Mucosa of rectum (tissue), 2 donors: ENCODE data around the gene RALBP1.

Experiments
- H3K27ac ChIP-seq, 2 donors: one replicate each; pipeline ENCODE4 v1.7.0; 2013; ENCODE audit warnings: inconsistent platforms in 2 of 2, low read depth in 2 of 2, low read length in 2 of 2
- H3K27me3 ChIP-seq, 2 donors: one replicate each; pipeline ENCODE4 v1.7.0; 2013; ENCODE audit warnings: low read length in 2 of 2; ENCODE audit not compliant: control insufficient read depth in 2 of 2, insufficient read depth in 2 of 2
- H3K36me3 ChIP-seq, 2 donors: one replicate each; pipeline ENCODE4 v1.7.0; 2013; ENCODE audit warnings: low read length in 2 of 2; ENCODE audit not compliant: control insufficient read depth in 2 of 2, insufficient read depth in 2 of 2
- H3K4me1 ChIP-seq, 2 donors: one replicate each; pipeline ENCODE4 v1.7.0; 2013; ENCODE audit warnings: low read length in 2 of 2, mild to moderate bottlenecking in 1 of 2; ENCODE audit not compliant: control insufficient read depth in 2 of 2, insufficient read depth in 2 of 2
- H3K4me3 ChIP-seq, 2 donors: one replicate each; pipeline ENCODE4 v1.7.0; 2013; ENCODE audit warnings: low read length in 2 of 2
- H3K9ac ChIP-seq, 2 donors: one replicate each; pipeline ENCODE4 v1.7.0; 2013; ENCODE audit warnings: low read length in 2 of 2, low read depth in 1 of 2, mild to moderate bottlenecking in 1 of 2
- H3K9me3 ChIP-seq, 2 donors: one replicate each; pipeline ENCODE4 v1.7.0; 2013; ENCODE audit warnings: low read length in 2 of 2; ENCODE audit not compliant: control insufficient read depth in 2 of 2
- donor health status: healthy.
- donor health status: Normal muscosa, but diverticular disease.

RALBP1 gene

DNA sequence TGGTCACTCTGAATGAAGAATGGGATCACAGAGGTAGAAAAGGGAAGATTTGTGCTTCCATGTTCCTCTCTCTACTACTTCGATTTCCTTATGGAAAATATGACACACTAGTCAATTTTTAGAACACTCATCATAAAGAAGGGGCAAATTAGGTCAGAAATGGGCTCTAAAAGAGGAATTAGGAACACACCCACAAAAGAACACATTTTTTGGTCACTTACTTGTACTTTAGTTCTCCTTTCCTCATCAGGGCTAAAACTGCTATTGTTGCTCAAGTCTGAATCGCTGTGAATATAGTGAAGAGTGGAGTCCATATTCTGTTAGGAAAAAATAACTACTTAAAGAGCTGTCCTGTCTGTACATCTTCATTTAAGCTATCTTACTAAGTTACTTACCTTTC is 86.4 kb downstream of the RALBP1 start:
- H3K36me3 ChIP-seq, result peaks cover 42 to 45% of the 10 kb centered on the region in 2 donors
- H3K27ac ChIP-seq, result no peak overlapping the region
- H3K9me3 ChIP-seq, result no peaks in the 10 kb centered on the region
- no peak overlapping the region for H3K9ac ChIP-seq
- no peaks in the 10 kb centered on the region for H3K4me1 ChIP-seq
- H3K27me3 ChIP-seq, result no peaks in the 10 kb centered on the region
- H3K4me3 ChIP-seq, result no peak overlapping the region

DNA sequence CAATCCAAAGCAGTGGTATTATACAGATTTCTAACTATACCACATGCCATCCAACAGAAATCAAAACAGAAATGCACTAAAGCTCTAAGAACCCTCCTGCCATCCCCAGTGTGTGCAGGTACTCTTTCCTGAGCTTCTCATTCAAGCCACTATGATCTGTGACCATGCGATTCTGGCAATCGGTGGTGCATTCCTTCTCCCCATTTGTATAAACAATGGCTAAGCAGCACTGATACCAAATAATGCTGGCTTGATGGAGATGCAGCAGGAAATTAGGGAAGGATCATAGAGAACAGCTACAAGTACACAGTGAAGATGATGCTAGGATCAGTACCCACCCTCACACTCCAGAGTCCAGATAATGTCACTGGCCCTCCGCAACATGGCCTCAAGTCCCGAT is 87.3 kb downstream of the RALBP1 start:
- no peaks in the 10 kb centered on the region for H3K9me3 ChIP-seq
- H3K27ac ChIP-seq, result no peak overlapping the region
- no peak overlapping the region for H3K4me3 ChIP-seq
- H3K27me3 ChIP-seq, result no peaks in the 10 kb centered on the region
- H3K36me3 ChIP-seq, result peaks cover 39 to 45% of the 10 kb centered on the region in 2 donors
- H3K9ac ChIP-seq, result no peak overlapping the region
- H3K4me1 ChIP-seq, result no peaks in the 10 kb centered on the region

DNA sequence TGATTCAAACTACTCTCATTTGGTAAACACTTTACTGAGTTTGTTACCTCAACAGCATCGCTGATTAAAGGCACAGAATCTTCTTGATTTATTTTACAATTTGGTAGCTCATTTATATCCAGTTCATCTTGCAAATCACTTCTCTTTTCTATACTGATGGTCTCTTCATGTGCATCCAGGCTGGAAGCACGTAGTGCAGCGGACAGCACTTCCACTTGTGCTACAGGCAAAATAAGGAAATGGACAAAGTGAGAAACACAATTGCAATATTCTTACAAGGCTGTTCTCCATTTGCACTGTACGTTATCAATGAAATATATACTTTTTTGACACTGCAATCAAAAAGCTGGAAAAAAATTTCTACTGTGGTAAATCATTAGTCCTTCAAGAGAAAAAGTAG is 88.0 kb downstream of the RALBP1 start:
- no peak overlapping the region for H3K9ac ChIP-seq
- H3K36me3 ChIP-seq, result peaks cover 38 to 42% of the 10 kb centered on the region in 2 donors

DNA sequence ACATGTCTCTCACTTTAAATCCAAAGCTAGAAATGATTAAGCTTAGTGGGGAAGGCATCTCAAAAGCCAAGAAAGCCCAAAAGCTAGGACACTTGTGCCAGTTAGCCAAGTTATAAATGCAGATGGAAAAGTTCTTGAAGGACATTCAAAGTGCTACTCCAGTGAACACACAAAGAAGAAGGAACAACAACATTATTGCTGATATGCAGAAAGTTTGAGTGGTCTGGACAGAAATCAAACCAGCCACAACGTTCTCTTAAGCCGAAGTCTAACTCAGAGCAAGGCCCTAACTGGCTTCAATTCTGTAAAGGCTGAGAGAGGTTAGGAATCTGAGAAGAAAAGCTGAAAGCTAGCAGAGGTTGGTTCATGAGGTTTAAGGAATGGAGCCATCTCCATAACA is 90.1 kb downstream of the RALBP1 start:
- H3K4me3 ChIP-seq, result no peak overlapping the region
- no peak overlapping the region for H3K9ac ChIP-seq
- H3K27me3 ChIP-seq, result no peaks in the 10 kb centered on the region
- no peak overlapping the region for H3K27ac ChIP-seq
- H3K9me3 ChIP-seq, result no peaks in the 10 kb centered on the region
- H3K4me1 ChIP-seq, result peaks cover 0 to 8% of the 10 kb centered on the region in 2 donors
- H3K36me3 ChIP-seq, result peaks cover 29 to 31% of the 10 kb centered on the region in 2 donors

More for the DNA sequence above, 88.0 kb downstream of the RALBP1 start:
- H3K27ac ChIP-seq, result no peak overlapping the region
- no peak overlapping the region for H3K4me3 ChIP-seq
- no peaks in the 10 kb centered on the region for H3K9me3 ChIP-seq
- H3K4me1 ChIP-seq, result no peaks in the 10 kb centered on the region
- no peaks in the 10 kb centered on the region for H3K27me3 ChIP-seq

DNA sequence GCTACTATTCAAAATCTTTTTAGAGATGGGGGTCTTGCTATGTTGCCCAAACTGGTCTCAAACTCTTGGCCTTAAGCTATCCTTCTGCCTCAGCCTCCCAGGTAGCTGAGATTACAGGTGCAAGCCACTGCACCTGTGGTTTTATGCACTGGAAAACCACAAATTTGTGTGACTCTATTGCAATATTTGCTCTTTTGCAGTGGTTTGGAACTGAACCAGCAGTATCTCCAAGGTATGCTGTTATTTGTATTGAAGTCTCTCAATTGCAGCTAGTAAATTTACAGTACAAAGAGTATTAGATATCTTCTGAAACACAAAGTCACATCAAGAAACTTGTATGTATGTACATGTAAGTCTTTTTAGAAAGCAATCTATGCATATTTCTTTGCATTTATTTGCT is 92.9 kb downstream of the RALBP1 start:
- Histone ChIP-seq H3K9me3 (no peaks in the 10 kb centered on the region), H3K4me3 (no peak overlapping the region), H3K36me3 (peaks cover 12% of the 10 kb centered on the region in 2 donors), H3K27me3 (no peaks in the 10 kb centered on the region), H3K4me1 (peaks cover 0 to 18% of the 10 kb centered on the region in 2 donors), H3K27ac (no peak overlapping the region), H3K9ac (no peak overlapping the region)

DNA sequence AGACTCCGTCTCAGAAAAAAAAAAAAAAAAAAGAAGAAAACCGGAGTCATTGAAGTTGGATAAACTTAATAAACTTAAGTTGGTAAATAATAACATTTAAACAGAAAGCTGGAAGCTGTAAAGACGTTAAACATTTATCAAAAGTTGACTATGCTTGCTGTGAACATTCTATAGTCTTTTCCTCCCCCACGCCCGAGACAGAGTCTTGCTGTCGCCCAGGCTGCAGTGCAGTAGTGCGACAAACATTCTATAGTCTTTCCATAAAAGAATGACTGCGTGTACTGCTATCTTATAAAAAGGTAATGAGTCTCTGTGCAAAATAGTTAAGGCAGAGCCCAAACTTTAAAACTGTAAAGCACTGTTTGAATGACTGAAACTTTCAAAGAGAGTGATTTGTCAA is 93.9 kb downstream of the RALBP1 start:
- Histone ChIP-seq H3K9ac (no peak overlapping the region), H3K9me3 (no peaks in the 10 kb centered on the region), H3K4me3 (no peak overlapping the region), H3K36me3 (peaks cover 9 to 13% of the 10 kb centered on the region in 2 donors), H3K27me3 (no peaks in the 10 kb centered on the region), H3K4me1 (peaks cover 0 to 18% of the 10 kb centered on the region in 2 donors), H3K27ac (peak overlapping the region; percentile 18 to 69)

DNA sequence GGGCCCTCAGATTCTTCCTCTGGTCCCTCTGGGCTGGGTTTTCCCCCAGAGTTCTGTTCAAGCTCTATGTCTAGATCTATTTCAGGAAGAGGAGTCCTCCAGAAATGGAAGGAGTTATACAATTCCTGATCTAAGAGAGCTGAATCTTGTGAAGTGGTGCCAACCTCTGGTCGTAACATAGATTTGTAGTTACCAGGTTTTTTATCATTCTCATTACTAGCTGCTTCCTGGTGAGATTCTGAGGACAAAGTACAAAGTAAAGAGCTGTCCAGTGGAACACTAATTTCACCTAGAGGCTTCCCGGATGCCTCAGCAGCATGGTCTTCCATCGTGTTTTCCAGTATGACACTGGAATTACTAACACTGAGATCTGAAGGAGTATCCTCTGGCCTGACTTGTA is 94.9 kb downstream of the RALBP1 start:
- H3K9ac ChIP-seq, result no peak overlapping the region
- H3K27ac ChIP-seq, result peak overlapping the region; percentile 59 to 69
- no peaks in the 10 kb centered on the region for H3K27me3 ChIP-seq
- peaks cover 0 to 20% of the 10 kb centered on the region in 2 donors for H3K4me1 ChIP-seq
- no peak overlapping the region for H3K4me3 ChIP-seq
- H3K36me3 ChIP-seq, result peaks cover 13 to 14% of the 10 kb centered on the region in 2 donors
- H3K9me3 ChIP-seq, result no peaks in the 10 kb centered on the region

DNA sequence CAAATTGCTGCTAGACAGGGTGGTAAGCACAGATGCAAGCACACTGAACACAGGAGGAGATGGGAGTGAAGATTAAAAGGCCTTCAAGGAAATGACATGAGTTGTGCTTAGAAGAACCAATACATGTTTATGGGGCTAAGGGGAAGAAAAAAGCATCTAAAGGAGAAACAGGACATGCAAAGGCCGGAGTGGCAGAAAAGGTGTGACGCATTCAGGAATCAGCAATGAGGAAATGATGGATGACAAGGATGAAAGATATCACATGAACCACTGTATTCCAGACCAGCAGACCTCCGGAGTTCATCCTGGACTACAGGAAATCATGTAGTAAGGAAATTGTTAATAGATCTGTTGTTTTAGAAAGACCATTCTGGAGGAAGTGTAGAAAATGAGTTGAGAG is 96.2 kb downstream of the RALBP1 start:
- H3K36me3 ChIP-seq, result peaks cover 10 to 14% of the 10 kb centered on the region in 2 donors
- peak overlapping the region in 1 of 2 donors; percentile 53 for H3K27ac ChIP-seq
- H3K9ac ChIP-seq, result no peak overlapping the region
- H3K27me3 ChIP-seq, result no peaks in the 10 kb centered on the region
- peaks cover 0 to 28% of the 10 kb centered on the region in 2 donors for H3K4me1 ChIP-seq
- no peaks in the 10 kb centered on the region for H3K9me3 ChIP-seq
- no peak overlapping the region for H3K4me3 ChIP-seq

DNA sequence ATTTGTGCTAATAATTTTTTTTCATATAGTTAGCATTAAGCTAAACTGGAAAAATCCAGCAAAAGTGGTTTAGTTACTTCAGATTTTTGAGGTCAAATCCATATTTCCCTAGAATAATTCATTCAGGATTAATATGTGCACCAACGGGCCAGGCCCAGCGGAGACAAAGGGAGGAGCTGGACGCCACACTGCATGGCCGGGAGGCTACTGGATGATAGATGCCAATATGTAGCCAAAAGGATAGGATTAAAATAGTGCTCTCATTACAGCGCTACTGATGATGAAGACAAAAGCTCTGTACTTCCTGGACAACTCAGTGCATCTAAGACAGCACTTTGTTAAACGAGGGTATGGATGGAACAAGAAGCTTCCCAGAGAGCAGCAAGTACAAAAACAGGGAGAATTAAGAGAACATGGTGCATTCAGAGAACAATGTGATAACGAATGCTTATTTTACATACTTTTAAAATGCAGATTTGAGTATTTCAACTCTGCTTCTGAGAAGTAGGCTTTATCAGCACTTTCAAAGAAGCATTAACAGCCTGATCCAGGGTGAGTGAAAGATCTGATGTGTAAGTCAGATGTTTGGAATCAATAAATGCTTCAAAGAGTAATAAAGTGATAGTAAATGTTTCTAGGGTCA is 99.3 kb downstream of the RALBP1 start:
- no peak overlapping the region for H3K27ac ChIP-seq
- H3K4me3 ChIP-seq, result no peak overlapping the region
- no peak overlapping the region for H3K9ac ChIP-seq
- H3K27me3 ChIP-seq, result no peaks in the 10 kb centered on the region
- H3K9me3 ChIP-seq, result no peaks in the 10 kb centered on the region
- peaks cover 7 to 8% of the 10 kb centered on the region in 2 donors for H3K36me3 ChIP-seq
- H3K4me1 ChIP-seq, result peaks cover 0 to 26% of the 10 kb centered on the region in 2 donors

DNA sequence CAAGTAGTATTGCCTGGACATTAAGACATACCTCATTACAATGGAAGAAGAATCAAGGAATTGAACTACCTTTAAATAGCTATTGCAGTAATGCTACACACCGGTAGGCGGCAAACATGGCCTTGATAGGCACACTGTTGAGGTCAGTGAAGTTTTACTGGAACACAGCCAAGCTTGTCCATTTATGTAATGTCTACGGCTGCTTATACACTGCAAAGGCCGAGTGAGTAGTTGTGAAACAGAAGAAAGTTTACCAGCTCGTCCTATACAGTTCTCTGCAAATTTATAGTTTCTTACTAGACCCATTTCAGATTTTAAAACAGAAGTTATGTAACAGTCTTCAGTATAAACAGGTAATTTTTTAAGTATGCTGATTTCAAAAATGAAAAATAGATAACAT is 100.2 kb downstream of the RALBP1 start:
- Histone ChIP-seq H3K27me3 (no peaks in the 10 kb centered on the region), H3K27ac (peak overlapping the region in 1 of 2 donors; percentile 32), H3K36me3 (peaks cover 8 to 9% of the 10 kb centered on the region in 2 donors), H3K9ac (no peak overlapping the region), H3K4me1 (peaks cover 0 to 19% of the 10 kb centered on the region in 2 donors), H3K4me3 (no peak overlapping the region), H3K9me3 (no peaks in the 10 kb centered on the region)
